ENCODE results near the gene KCNK3. TPM values are rescaled to one million over a fixed set of nuclear protein-coding genes. Genes with fewer than 3 reads are reported as not detected.
A peak's percentile ranks its signal among the peaks of the same experiment; 100 is the strongest.

KCNK3 gene
- total and polyA plus RNA-seq, 2 of the 13 experiments (the other 11 are each of a cell fraction or from before 2014, with no cell fraction given): not detected

- TF ChIP-seq ZNF609 (CRISPR knock-in tag; IDR thresholded peaks at IDR 0.05; ENCODE audit: borderline replicate concordance) (peak; percentile 95), EP300 (IDR thresholded peaks at IDR 0.05; ENCODE audit: low read depth in 2 of 2, low read length in 2 of 2) (peak in 1 of 2 experiments; percentile 78; a peak in 2 of 4 replicates), EP300 (CRISPR knock-in tag; IDR thresholded peaks at IDR 0.05; ENCODE audit: borderline replicate concordance) (0 out of 2 replicates have a peak, but pooled peaks have one; percentile 61), ZNF256 (CRISPR knock-in tag; conservative IDR thresholded peaks at IDR 0.05) (no peak), TBP (CRISPR knock-in tag; IDR thresholded peaks at IDR 0.05) (no peak), KDM2A (CRISPR knock-in tag; IDR thresholded peaks at IDR 0.05; ENCODE audit: borderline replicate concordance, low read depth) (peak; percentile 39; the same call in 1 of the 2 replicates), ZNF598 (CRISPR knock-in tag; IDR thresholded peaks at IDR 0.05; ENCODE audit: borderline replicate concordance) (no peak), SSRP1 (CRISPR knock-in tag; IDR thresholded peaks at IDR 0.05) (no peak; the same call in 1 of the 2 replicates), ZNF569 (CRISPR knock-in tag; IDR thresholded peaks at IDR 0.05; ENCODE audit: borderline replicate concordance) (no peak), ZNF674 (CRISPR knock-in tag; IDR thresholded peaks at IDR 0.05; ENCODE audit: low read depth) (no peak), TEAD2 (CRISPR knock-in tag; IDR thresholded peaks at IDR 0.05) (no peak), LCORL (IDR thresholded peaks at IDR 0.05) (no peak), LCORL (CRISPR knock-in tag; IDR thresholded peaks at IDR 0.05) (0 out of 2 replicates have a peak, but pooled peaks have one; percentile 26), NCOA5 (CRISPR knock-in tag; IDR thresholded peaks at IDR 0.05) (no peak), ZNF282 (IDR thresholded peaks at IDR 0.05; ENCODE audit: partially characterized antibody) (no peak), FOXK2 (IDR thresholded peaks at IDR 0.05) (no peak), TFAP4 (IDR thresholded peaks at IDR 0.05; ENCODE audit: borderline replicate concordance, low read depth) (peak; percentile 74; the same call in 1 of the 2 replicates), PATZ1 (CRISPR knock-in tag; IDR thresholded peaks at IDR 0.05) (peak; percentile 72; the same call in 1 of the 2 replicates), ONECUT2 (CRISPR knock-in tag; IDR thresholded peaks at IDR 0.05) (no peak), ZNF567 (CRISPR knock-in tag; IDR thresholded peaks at IDR 0.05; ENCODE audit: borderline replicate concordance) (no peak), ESRRA (CRISPR knock-in tag; IDR thresholded peaks at IDR 0.05; ENCODE audit: low read depth) (peak; percentile 71), SAP130 (CRISPR knock-in tag; IDR thresholded peaks at IDR 0.05; ENCODE audit: low read depth) (peak; percentile 35; the same call in 1 of the 2 replicates), FOXC1 (CRISPR knock-in tag; IDR thresholded peaks at IDR 0.05; ENCODE audit: borderline replicate concordance) (peak; percentile 40; the same call in 1 of the 2 replicates)
Observed at GRCh38 chr2:26721115-26722032, 28.9 kb downstream of the KCNK3 start (continued).

All from HepG2 (cell line).